ENCODE measurements around the gene SEC16B.

DNA sequence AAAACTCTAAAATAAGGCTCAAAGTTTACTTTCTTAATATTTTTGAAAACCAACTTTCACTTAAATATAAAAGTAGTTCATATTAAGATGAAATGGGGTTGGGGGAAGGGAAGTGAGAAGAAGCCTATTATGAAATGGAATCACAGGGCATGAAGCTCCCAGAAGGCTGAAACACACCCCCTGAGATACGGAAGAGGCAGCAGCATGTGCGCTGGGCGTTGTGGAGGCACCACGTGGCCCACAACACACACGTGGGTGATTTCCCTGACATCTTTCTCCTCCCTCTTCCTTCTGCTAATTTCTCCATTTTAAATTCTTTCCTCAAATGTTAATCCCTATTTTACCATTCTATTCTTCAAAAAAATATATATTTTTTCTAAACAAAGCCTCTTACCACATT, 35.6 kb upstream of the SEC16B start:
- TF ChIP-seq CTCF (IDR thresholded peaks at IDR 0.05) (no peak), POLR2A (IDR thresholded peaks at IDR 0.05) (no peak), EP300 (IDR thresholded peaks at IDR 0.05; ENCODE audit: low read depth) (no peak), POLR2AphosphoS5 (IDR thresholded peaks at IDR 0.05) (no peak)
